Hepatocyte (in vitro differentiated cells): ENCODE data around the gene COL11A2. TPM values are rescaled to one million over a fixed set of nuclear protein-coding genes. Genes with fewer than 3 reads are reported as not detected.

Source experiments
- DNase-seq: peaks from one replicate; pipeline ENCODE4 v3.0.0-alpha.2; 2016; ENCODE audit warnings: low spot score
- H2AFZ ChIP-seq: fragments of 200-600 bp; sonication (generic); 2 replicates; pipeline ENCODE4 v1.6.0; 2016; ENCODE audit warnings: antibody characterized with exemption, mild to moderate bottlenecking
- H3K27ac ChIP-seq: fragments of 200-600 bp; sonication (generic); 2 replicates; pipeline ENCODE4 v1.5.1; 2016; ENCODE audit warnings: mild to moderate bottlenecking
- H3K27me3 ChIP-seq: fragments of 200-600 bp; sonication (generic); 2 replicates; pipeline ENCODE4 v1.6.1; 2016
- H3K36me3 ChIP-seq: fragments of 200-600 bp; sonication (generic); replicated peaks from 2 replicates; pipeline ENCODE4 v1.5.1; 2016; ENCODE audit warnings: low read depth; ENCODE audit not compliant: insufficient read depth
- H3K4me1 ChIP-seq: fragments of 200-600 bp; sonication (generic); 2 replicates; pipeline ENCODE4 v1.5.1; 2016; ENCODE audit warnings: mild to moderate bottlenecking, moderate library complexity; ENCODE audit not compliant: insufficient read depth
- H3K4me2 ChIP-seq: fragments of 200-600 bp; sonication (generic); 2 replicates; pipeline ENCODE4 v1.6.0; 2016
- H3K4me3 ChIP-seq: fragments of 200-600 bp; sonication (generic); 2 replicates; pipeline ENCODE4 v1.5.1; 2016; ENCODE audit warnings: mild to moderate bottlenecking
- H3K79me2 ChIP-seq: fragments of 200-600 bp; sonication (generic); 2 replicates; pipeline ENCODE4 v1.6.0; 2017; ENCODE audit warnings: mild to moderate bottlenecking
- H3K9me2 ChIP-seq: fragments of 200-600 bp; sonication (generic); replicated peaks from 2 replicates; pipeline ENCODE4 v1.6.0; 2017; ENCODE audit warnings: mild to moderate bottlenecking; ENCODE audit not compliant: insufficient read depth
- H3K9me3 ChIP-seq: fragments of 200-600 bp; sonication (generic); 2 replicates; pipeline ENCODE4 v1.5.1; 2016; ENCODE audit warnings: low read depth, mild to moderate bottlenecking
- H4K20me1 ChIP-seq: fragments of 200-600 bp; sonication (generic); 2 replicates; pipeline ENCODE4 v1.6.0; 2016; ENCODE audit warnings: mild to moderate bottlenecking; ENCODE audit not compliant: insufficient read depth, poor library complexity, severe bottlenecking
- EZH2 ChIP-seq: fragments of 200-600 bp; sonication (generic); IDR thresholded peaks from 2 replicates; pipeline ENCODE4 v1.6.1; 2016; ENCODE audit warnings: antibody characterized with exemption, mild to moderate bottlenecking, borderline replicate concordance
- EZH2phosphoT487 ChIP-seq: fragments of 200-600 bp; sonication (generic); IDR thresholded peaks from one replicate; pipeline ENCODE4 v1.6.1; 2018; ENCODE audit warnings: antibody characterized with exemption, mild to moderate bottlenecking, low read depth, moderate library complexity; ENCODE audit not compliant: unreplicated experiment, severe bottlenecking
- WGBS: methylation state at CpG from one replicate; pipeline ENCODE4 v1.1.6; 2016; ENCODE audit warnings: low lambda C conversion rate; ENCODE audit errors: missing lambda C conversion rate; 5-methylcytosine and 5-hydroxymethylcytosine counted together
- polyA plus RNA-seq: library from polyadenylated mRNA; unstranded; fragments of >200 nt; fragmentation: Nextera tagmentation; extraction: Ambion mirVana; gene quantifications from 2 replicates; pipeline ENCODE4 v1.2.1, GENCODE V29; 2016
- total RNA-seq: library from RNA; depleted of rRNA; stranded (reverse); fragments of >200 nt; gene quantifications from 2 replicates; pipeline ENCODE4 v1.2.3, GENCODE V29; 2014
- TF ChIP-seq, protein P1 (sequence below): fragments of 200-600 bp; sonication (generic); IDR thresholded peaks from 2 replicates; pipeline ENCODE4 v1.5.1; 2016; ENCODE audit warnings: antibody characterized with exemption, mild to moderate bottlenecking; ENCODE audit not compliant: poor library complexity

COL11A2 gene
- total and polyA plus RNA-seq, 2 experiments from 2014 or later, result 3.0 to 4.7 TPM

DNA sequence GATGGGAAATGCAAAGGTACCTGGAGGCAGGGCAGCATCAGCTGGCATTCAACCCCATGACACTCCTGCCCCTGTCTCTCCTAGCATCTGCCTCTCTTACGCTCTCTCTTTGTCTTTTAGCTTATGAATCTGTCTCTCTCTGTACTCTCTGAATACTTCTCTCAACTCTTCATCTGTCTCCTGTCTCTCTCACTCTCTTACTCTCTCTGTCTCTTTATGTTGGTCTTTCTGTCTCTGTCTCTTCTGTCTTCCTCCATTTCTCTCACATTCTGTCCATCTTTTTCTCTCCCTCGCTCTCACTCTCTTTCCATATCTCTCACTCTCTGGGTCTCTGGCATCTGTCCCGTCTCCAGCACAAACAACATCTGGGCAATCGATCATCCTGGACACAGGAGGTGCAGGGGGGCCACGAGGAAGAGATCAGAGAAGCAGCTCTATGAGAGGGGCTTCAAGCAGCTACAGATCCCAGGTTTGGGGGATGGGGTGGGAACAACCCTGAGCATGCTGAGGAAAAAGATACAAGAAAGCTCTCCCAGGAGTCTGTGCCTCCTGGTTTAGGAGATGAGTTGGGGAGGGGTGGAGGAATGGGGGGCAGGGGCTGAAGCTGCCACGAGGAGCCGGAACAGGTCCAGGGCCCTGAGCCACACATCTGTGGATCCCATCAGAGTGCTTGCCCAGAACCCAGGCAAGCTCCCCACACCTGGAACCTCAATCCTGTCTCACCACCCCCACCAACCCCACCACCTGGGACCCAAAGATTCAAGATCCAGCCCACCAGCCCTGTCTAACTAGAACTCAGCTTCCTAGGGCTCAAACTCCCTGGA is 2.4 kb downstream of the COL11A2 start:
- Histone ChIP-seq H3K79me2 (no peaks in the 10 kb centered on the region), H3K4me1 (peaks cover 13% of the 10 kb centered on the region), H3K36me3 (no peaks in the 10 kb centered on the region), H3K9me2 (no peaks in the 10 kb centered on the region), H3K4me3 (no peak overlapping the region), H4K20me1 (no peaks in the 10 kb centered on the region), H2AFZ (no peak overlapping the region), H3K27me3 (peaks cover 20% of the 10 kb centered on the region), H3K4me2 (no peak overlapping the region), H3K27ac (no peak overlapping the region), H3K9me3 (no peaks in the 10 kb centered on the region)
- WGBS, result 83% methylated on average over 5 of the region's 7 CpGs
- no peak for TF ChIP-seq EZH2phosphoT487
- no peak for TF ChIP-seq EZH2
- TF ChIP-seq, protein P1, sequence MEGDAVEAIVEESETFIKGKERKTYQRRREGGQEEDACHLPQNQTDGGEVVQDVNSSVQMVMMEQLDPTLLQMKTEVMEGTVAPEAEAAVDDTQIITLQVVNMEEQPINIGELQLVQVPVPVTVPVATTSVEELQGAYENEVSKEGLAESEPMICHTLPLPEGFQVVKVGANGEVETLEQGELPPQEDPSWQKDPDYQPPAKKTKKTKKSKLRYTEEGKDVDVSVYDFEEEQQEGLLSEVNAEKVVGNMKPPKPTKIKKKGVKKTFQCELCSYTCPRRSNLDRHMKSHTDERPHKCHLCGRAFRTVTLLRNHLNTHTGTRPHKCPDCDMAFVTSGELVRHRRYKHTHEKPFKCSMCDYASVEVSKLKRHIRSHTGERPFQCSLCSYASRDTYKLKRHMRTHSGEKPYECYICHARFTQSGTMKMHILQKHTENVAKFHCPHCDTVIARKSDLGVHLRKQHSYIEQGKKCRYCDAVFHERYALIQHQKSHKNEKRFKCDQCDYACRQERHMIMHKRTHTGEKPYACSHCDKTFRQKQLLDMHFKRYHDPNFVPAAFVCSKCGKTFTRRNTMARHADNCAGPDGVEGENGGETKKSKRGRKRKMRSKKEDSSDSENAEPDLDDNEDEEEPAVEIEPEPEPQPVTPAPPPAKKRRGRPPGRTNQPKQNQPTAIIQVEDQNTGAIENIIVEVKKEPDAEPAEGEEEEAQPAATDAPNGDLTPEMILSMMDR, result no peak
- no peak for DNase-seq

GRCh38 chr6:33189164-33189563 is 3.1 kb downstream of the COL11A2 start:
- Histone ChIP-seq H3K4me3 (no peak overlapping the region), H3K27ac (no peak overlapping the region), H3K79me2 (no peaks in the 10 kb centered on the region), H3K9me2 (no peaks in the 10 kb centered on the region), H2AFZ (no peak overlapping the region), H3K4me1 (peaks cover 13% of the 10 kb centered on the region), H3K9me3 (no peaks in the 10 kb centered on the region), H4K20me1 (no peaks in the 10 kb centered on the region), H3K36me3 (no peaks in the 10 kb centered on the region), H3K4me2 (no peak overlapping the region), H3K27me3 (peaks cover 20% of the 10 kb centered on the region)
- WGBS, result 90% methylated on average over 8 of the region's 8 CpGs
- no peak for DNase-seq
- TF ChIP-seq EZH2phosphoT487, result no peak
- no peak for TF ChIP-seq EZH2
- TF ChIP-seq, protein P1, result no peak

DNA sequence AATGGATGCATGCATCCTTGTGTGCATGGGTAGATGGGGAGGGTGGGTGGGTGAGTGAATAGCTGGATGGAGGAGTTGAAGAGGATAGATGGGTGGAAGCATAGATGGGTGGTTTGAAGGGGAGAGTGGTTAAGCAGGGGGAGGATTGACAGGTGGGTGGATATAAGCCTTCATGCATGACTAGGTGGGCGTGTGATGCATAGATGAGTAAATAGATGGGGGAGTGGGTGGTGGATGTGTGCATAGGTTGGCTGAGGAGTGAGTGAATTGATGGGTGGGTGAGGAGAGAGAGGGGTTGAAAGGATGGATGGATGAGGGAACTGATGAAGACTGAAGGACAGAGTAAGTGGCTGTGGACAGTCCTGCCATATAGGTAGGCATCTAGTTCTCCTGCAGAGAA is 4.5 kb downstream of the COL11A2 start:
- no peak overlapping the region for H3K4me2 ChIP-seq
- peaks cover 12% of the 10 kb centered on the region for H3K4me1 ChIP-seq
- H3K27me3 ChIP-seq, result peaks cover 19% of the 10 kb centered on the region
- no peaks in the 10 kb centered on the region for H3K36me3 ChIP-seq
- no peaks in the 10 kb centered on the region for H3K9me2 ChIP-seq
- no peak for DNase-seq
- no peaks in the 10 kb centered on the region for H3K9me3 ChIP-seq
- 75% methylated on average over 1 of the region's 1 CpG for WGBS
- TF ChIP-seq EZH2, result no peak
- TF ChIP-seq, protein P1, result no peak
- no peak for TF ChIP-seq EZH2phosphoT487
- no peak overlapping the region for H2AFZ ChIP-seq
- no peak overlapping the region for H3K27ac ChIP-seq
- H4K20me1 ChIP-seq, result no peaks in the 10 kb centered on the region
- no peaks in the 10 kb centered on the region for H3K79me2 ChIP-seq
- no peak overlapping the region for H3K4me3 ChIP-seq
